CD14-positive monocyte (primary cell): ENCODE results near the gene PLEKHA7. TPM values are rescaled to one million over a fixed set of nuclear protein-coding genes. Genes with fewer than 3 reads are reported as not detected.

Experiments used
- DNase-seq, 3 donors: peaks; one replicate each; pipeline ENCODE4 v3.0.0-alpha.2; 2011 to 2022
- H2AFZ ChIP-seq: 2 replicates; pipeline ENCODE4 v1.6.0; 2012; ENCODE audit warnings: mild to moderate bottlenecking, low read depth, low read length, inconsistent platforms; ENCODE audit not compliant: insufficient read depth, poor library complexity, severe bottlenecking
- H3K27ac ChIP-seq, 2 donors: 1 replicate in 1 of 2; 2 replicates in 1 of 2; pipeline ENCODE4 v1.5.1; 2012 to 2013; ENCODE audit warnings: low read length in 2 of 2, control low read depth in 1 of 2, inconsistent platforms in 1 of 2, low read depth in 1 of 2, mild to moderate bottlenecking in 1 of 2
- H3K27me3 ChIP-seq, 2 donors: one replicate each; pipeline versions ENCODE4 v1.6.0 to v1.6.1; 2011 to 2013; ENCODE audit warnings: low read length in 2 of 2; ENCODE audit not compliant: control insufficient read depth in 2 of 2, insufficient read depth in 2 of 2
- H3K36me3 ChIP-seq, 2 donors: replicated peaks in 1 of 2; 1 replicate in 1 of 2; 2 replicates in 1 of 2; pipeline versions ENCODE4 v1.5.1 to v1.6.1; 2012 to 2013; ENCODE audit warnings: low read length in 2 of 2, control low read depth in 1 of 2, inconsistent platforms in 1 of 2, mild to moderate bottlenecking in 1 of 2; ENCODE audit not compliant: insufficient read depth in 2 of 2, control insufficient read depth in 1 of 2
- H3K4me1 ChIP-seq, 2 donors: 1 replicate in 1 of 2; 2 replicates in 1 of 2; pipeline versions ENCODE4 v1.5.1 to v1.6.1; 2012 to 2013; ENCODE audit warnings: low read length in 2 of 2, control low read depth in 1 of 2, inconsistent platforms in 1 of 2, mild to moderate bottlenecking in 1 of 2, moderate library complexity in 1 of 2; ENCODE audit not compliant: insufficient read depth in 2 of 2, control insufficient read depth in 1 of 2
- H3K4me2 ChIP-seq: replicated peaks from 2 replicates; pipeline ENCODE3; 2012; ENCODE audit warnings: low read length, moderate library complexity, mild to moderate bottlenecking; ENCODE audit not compliant: poor library complexity, severe bottlenecking; ENCODE audit errors: extremely low read depth
- H3K4me3 ChIP-seq, 3 experiments: fragments of 200-600 bp in 1 of 3; sonication (generic) in 1 of 3; replicated peaks in 1 of 3; 1 replicate in 2 of 3; 2 replicates in 1 of 3; pipeline ENCODE4 v1.5.1; 2011 to 2013; ENCODE audit warnings: low read length in 3 of 3, mild to moderate bottlenecking in 3 of 3, control low read depth in 2 of 3, low read depth in 2 of 3, inconsistent platforms in 1 of 3, moderate library complexity in 1 of 3
- H3K79me2 ChIP-seq: 2 replicates; pipeline ENCODE4 v1.6.0; 2012; ENCODE audit warnings: mild to moderate bottlenecking, control low read depth, inconsistent platforms, low read length, moderate library complexity; ENCODE audit not compliant: insufficient read depth
- H3K9ac ChIP-seq: 2 replicates; pipeline ENCODE4 v1.6.0; 2017; ENCODE audit warnings: low read length, mild to moderate bottlenecking; ENCODE audit not compliant: insufficient read depth, poor library complexity, severe bottlenecking
- H3K9me3 ChIP-seq, 2 donors: replicated peaks in 1 of 2; 1 replicate in 1 of 2; 2 replicates in 1 of 2; pipeline versions ENCODE4 v1.5.1 to v1.6.1; 2012 to 2013; ENCODE audit warnings: low read length in 2 of 2, control low read depth in 1 of 2; ENCODE audit not compliant: control insufficient read depth in 1 of 2, insufficient read depth in 1 of 2
- H4K20me1 ChIP-seq: 2 replicates; pipeline ENCODE4 v1.6.0; 2012; ENCODE audit warnings: mild to moderate bottlenecking, low read length, control low read depth, moderate library complexity; ENCODE audit not compliant: insufficient read depth
- H3K27ac Mint-ChIP-seq, 7 donors: one replicate each; pipeline ENCODE4 v1.8.0; 2020; ENCODE audit warnings: mild to moderate bottlenecking in 7 of 7, mixed read lengths in 7 of 7, moderate library complexity in 6 of 7, inconsistent platforms in 2 of 7
- H3K27me3 Mint-ChIP-seq, 3 donors: one replicate each; pipeline ENCODE4 v1.8.0; 2021 to 2022; ENCODE audit warnings: low read depth in 3 of 3, mild to moderate bottlenecking in 3 of 3, mixed read lengths in 3 of 3, moderate library complexity in 3 of 3, inconsistent platforms in 1 of 3
- H3K36me3 Mint-ChIP-seq, 2 donors: one replicate each; pipeline ENCODE4 v1.8.0; 2020; ENCODE audit warnings: mixed read lengths in 2 of 2, inconsistent platforms in 1 of 2, mild to moderate bottlenecking in 1 of 2
- H3K4me1 Mint-ChIP-seq: one replicate; pipeline ENCODE4 v1.8.0; 2020; ENCODE audit warnings: mild to moderate bottlenecking, mixed read lengths
- H3K4me3 Mint-ChIP-seq, 2 donors: one replicate each; pipeline ENCODE4 v1.8.0; 2020; ENCODE audit warnings: mild to moderate bottlenecking in 2 of 2, mixed read lengths in 2 of 2, moderate library complexity in 1 of 2
- H3K9me3 Mint-ChIP-seq, 7 donors: one replicate each; pipeline ENCODE4 v1.8.0; 2020 to 2022; ENCODE audit warnings: mixed read lengths in 7 of 7, mild to moderate bottlenecking in 6 of 7, moderate library complexity in 6 of 7, inconsistent platforms in 2 of 7
- WGBS: methylation state at CpG from one replicate; pipeline ENCODE4 v1.1.5; 2013; ENCODE audit warnings: missing lambda C conversion rate; ENCODE audit not compliant: insufficient coverage; 5-methylcytosine and 5-hydroxymethylcytosine counted together
- intact Hi-C, 2 donors: fragments of 100-400 bp; cut with micrococcal nuclease; formaldehyde crosslinking; loops; one replicate each; pipeline versions ENCODE4 v1.15.0 to v1.15.1; 2023
- polyA plus RNA-seq, 3 donors: library from polyadenylated mRNA; depleted of rRNA in 1 of 3; unstranded in 2 of 3; stranded (reverse) in 1 of 3; fragments of 300-500 nt in 2 of 3; fragments of >200 nt in 1 of 3; fragmentation: Illumina TruSeq in 2 of 3; gene quantifications; 1 replicate in 2 of 3; 2 replicates in 1 of 3; pipeline ENCODE4 v1.2.3, GENCODE V29; 2012 to 2021
- TF ChIP-seq, protein P1 (sequence below): fragments of 200-600 bp; IDR thresholded peaks from one replicate; pipeline ENCODE4 v1.8.0; 2022; ENCODE audit warnings: antibody characterized with exemption, mild to moderate bottlenecking

Gene PLEKHA7
- polyA plus RNA-seq, 3 donors: 0.05 to 0.92 (median 0.22) TPM

DNA sequence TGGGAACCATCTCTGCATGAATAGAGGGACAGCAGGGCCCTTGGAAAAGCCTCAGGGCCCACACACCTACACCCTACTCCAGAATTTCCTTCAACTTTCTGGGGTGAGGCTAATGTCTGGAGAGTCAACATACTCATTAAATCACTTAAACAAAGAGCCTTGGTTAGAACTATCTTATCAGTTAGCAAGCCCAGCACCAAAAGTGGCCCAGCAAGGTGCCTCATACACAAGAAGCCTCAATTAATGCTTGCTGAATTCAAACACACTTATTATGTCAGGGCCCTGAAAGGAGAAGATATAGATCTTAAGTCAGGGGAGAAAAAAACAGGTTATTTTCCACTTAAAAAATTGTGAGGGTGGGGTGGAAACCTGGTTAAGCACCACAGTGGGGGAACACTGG, 214.3 kb downstream of the PLEKHA7 start:
- Histone ChIP-seq H4K20me1 (no peaks in the 10 kb centered on the region), H3K79me2 (no peaks in the 10 kb centered on the region), H2AFZ (no peak overlapping the region), H3K36me3 (no peaks in the 10 kb centered on the region), H3K27me3 (no peaks in the 10 kb centered on the region), H3K9me3 (no peaks in the 10 kb centered on the region), H3K4me1 (peaks cover 20 to 28% of the 10 kb centered on the region in 2 donors), H3K4me3 (no peak overlapping the region), H3K4me2 (no peak overlapping the region), H3K9ac (no peak overlapping the region), H3K27ac (no peak overlapping the region)
- Mint-ChIP-seq H3K4me1 (peaks cover 26% of the 10 kb centered on the region), H3K27ac (no peak overlapping the region), H3K27me3 (no peaks in the 10 kb centered on the region), H3K9me3 (no peaks in the 10 kb centered on the region), H3K4me3 (no peak overlapping the region), H3K36me3 (peaks cover 0 to 2% of the 10 kb centered on the region in 2 donors)
- intact Hi-C loops: no loop called here
- TF ChIP-seq, protein P1, sequence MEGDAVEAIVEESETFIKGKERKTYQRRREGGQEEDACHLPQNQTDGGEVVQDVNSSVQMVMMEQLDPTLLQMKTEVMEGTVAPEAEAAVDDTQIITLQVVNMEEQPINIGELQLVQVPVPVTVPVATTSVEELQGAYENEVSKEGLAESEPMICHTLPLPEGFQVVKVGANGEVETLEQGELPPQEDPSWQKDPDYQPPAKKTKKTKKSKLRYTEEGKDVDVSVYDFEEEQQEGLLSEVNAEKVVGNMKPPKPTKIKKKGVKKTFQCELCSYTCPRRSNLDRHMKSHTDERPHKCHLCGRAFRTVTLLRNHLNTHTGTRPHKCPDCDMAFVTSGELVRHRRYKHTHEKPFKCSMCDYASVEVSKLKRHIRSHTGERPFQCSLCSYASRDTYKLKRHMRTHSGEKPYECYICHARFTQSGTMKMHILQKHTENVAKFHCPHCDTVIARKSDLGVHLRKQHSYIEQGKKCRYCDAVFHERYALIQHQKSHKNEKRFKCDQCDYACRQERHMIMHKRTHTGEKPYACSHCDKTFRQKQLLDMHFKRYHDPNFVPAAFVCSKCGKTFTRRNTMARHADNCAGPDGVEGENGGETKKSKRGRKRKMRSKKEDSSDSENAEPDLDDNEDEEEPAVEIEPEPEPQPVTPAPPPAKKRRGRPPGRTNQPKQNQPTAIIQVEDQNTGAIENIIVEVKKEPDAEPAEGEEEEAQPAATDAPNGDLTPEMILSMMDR: no peak
- no peak for DNase-seq

DNA sequence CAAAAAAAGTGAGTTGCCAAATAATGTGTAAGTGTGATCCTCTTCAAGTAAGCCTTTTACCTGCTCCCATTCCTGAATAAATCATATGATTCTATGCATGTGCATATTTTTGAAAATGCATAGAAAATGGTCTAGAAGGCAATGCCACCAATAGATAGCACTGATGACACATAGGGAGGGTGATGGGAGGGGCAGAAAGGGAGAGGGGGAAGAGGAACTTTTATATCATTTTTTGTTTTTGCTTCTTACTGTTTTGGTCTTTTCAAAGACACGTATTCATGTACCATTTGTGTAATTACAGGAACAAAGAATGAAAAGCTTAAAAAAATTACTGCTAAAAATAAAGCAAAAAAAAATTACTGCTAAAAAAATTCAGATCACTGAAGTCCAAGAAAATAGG, 215.0 kb downstream of the PLEKHA7 start:
- Mint-ChIP-seq H3K27ac (no peak overlapping the region), H3K4me1 (peaks cover 33% of the 10 kb centered on the region), H3K4me3 (no peak overlapping the region), H3K36me3 (peaks cover 0 to 2% of the 10 kb centered on the region in 2 donors), H3K9me3 (no peaks in the 10 kb centered on the region), H3K27me3 (no peaks in the 10 kb centered on the region)
- H3K27me3 ChIP-seq: no peaks in the 10 kb centered on the region
- DNase-seq: peak in 1 of 3 donors; percentile 31
- H3K4me3 ChIP-seq: no peak overlapping the region
- no peak overlapping the region for H3K9ac ChIP-seq
- H3K36me3 ChIP-seq: no peaks in the 10 kb centered on the region
- no peaks in the 10 kb centered on the region for H4K20me1 ChIP-seq
- no peak overlapping the region for H2AFZ ChIP-seq
- H3K9me3 ChIP-seq: no peaks in the 10 kb centered on the region
- H3K4me2 ChIP-seq: no peak overlapping the region
- H3K4me1 ChIP-seq: peaks cover 27 to 35% of the 10 kb centered on the region in 2 donors
- WGBS: no CpG with 5 or more reads among the region's 1 CpG
- TF ChIP-seq, protein P1: no peak
- intact Hi-C loops: no loop called here
- H3K79me2 ChIP-seq: no peaks in the 10 kb centered on the region
- no peak overlapping the region for H3K27ac ChIP-seq
